Stimulated activated CD8-positive, alpha-beta memory T cell treated with anti-CD3 and anti-CD28 coated beads, Interleukin-2, amount 100 ng/mL, for 1 hour (primary cell): ENCODE data around the gene ENTPD7.
"Not testable (repeated sequence)": the region's sequence is repeated elsewhere in the genome, so short reads cannot be mapped to it uniquely, and the experiment has no call there.

Source experiments
- DNase-seq, 2 donors: peaks; one replicate each; pipeline ENCODE4 v3.0.0-alpha.2; 2020; ENCODE audit warnings: low read depth in 2 of 2

The ENTPD7 gene

GRCh38 chr10:99693933-99694583 is 34.7 kb downstream of the ENTPD7 start:
- no peak for DNase-seq

DNA sequence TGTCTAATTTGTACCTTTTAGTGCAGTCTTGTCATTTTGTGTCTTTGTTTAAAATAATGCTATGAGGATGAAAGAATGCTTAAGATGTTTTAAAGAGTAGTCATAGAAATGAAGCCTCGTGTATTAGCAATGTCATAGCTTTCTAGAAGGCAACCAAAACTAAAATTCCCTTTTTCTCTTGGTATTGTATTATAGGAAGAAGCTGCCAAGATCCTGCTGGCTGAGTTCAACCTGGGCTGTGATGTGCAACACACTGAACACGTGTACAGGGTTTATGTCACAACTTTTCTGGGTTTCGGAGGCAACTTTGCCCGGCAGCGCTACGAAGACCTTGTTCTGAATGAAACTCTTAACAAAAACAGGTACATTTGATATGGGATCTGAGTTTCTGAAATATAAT is 36.5 kb downstream of the ENTPD7 start:
- no peak for DNase-seq

DNA sequence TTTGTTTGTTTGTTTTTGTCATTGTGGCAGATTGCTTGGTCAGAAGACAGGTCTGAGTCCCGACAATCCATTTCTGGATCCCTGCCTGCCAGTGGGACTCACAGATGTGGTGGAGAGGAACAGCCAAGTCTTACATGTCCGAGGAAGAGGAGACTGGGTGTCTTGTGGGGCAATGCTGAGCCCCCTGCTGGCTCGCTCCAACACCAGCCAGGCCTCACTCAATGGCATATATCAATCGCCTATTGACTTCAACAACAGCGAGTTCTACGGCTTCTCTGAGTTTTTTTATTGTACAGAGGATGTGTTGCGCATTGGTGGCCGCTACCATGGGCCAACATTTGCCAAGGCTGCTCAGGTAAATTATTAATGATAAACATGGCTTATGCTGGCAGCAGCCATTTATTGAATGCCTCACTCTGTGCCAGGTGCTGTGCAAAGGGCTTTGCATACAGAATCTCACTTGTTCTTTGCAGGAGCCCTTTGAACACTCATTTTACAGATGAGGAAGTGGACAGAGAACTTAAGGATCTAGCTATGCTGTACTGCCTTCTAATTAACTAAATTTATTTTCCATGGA is 39.3 kb downstream of the ENTPD7 start:
- DNase-seq = no peak

DNA sequence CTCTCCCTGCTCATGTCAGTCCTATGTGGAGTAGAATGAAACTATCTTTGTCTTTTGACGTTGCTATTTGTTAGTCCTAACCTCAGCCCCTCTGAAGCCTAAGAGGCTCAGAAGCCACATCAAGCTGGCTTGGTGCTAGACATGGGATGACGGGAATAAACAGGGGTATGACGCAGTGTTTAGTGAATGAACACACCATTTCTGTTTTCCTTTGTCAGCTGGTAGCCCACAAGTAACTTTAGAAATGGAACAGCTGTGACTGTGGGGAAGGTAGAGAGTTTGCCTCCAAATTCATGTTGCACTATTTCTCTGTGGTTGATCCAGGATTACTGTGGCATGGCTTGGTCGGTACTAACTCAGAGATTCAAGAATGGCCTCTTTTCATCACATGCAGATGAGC is 41.3 kb downstream of the ENTPD7 start:
- no peak for DNase-seq

DNA sequence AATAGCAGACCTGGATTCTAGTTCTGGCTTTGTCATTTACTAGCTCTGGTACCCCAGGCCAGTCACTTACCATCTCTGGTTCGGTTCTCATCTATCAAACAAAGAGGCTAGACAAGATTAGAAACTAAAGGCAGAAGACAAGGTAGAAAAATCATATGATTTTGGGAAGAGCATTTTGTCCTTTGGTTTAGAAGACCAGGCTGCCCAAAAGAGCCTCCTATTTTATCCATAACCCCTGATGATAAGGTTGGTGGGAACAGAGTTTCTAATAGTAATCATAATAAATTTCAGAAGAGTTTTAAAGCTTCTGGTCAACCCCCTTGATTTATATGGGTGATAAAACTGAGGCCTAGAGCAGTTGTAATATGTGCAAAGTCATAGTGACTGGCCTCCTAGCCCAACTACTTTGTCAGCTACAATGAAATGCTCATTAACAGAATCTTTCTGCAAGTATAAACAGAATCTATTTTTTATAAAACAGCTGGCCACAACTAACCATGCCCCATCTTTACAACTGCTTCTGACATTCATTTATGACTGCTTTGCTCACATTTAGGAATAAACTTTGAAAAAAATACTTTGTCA is 49.2 kb downstream of the ENTPD7 start:
- DNase-seq = no peak

DNA sequence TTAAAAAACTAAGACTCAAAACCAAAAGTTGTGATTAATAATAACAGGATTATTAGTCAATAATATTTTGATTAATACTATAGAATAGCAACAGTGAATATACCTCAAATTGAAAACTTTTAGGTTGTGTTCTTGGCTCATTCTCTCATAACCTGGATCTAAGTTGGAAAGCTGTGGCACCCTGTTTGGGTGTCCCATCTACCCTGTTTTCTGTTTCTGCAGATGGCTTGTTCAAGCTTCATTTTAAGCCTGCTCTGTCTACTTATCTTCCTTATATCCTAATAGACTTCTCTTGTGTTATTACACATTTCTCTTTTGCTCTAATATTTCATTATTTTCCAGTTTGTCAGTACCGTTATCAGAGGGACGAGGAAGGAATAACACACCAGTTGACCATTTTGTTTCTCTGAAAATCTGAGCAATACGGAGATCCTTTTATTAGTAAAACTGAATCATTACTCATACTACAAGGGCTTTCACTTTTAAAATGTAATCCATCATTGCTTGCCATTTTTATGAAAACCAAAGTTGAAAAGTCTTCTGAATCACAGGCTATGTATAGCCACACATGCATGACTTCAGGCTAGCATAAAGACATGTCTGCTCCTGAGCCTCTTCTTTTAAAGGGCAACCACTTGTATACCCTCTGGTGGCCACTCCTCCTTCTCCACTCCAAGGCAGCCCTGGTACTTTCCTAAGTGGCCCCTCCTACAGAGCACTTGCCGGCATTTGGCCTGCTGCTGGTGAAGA is 50.3 kb downstream of the ENTPD7 start:
- no peak for DNase-seq

GRCh38 chr10:99711129-99711719 is 51.9 kb downstream of the ENTPD7 start:
- peak in 1 of 2 donors; percentile 1 for DNase-seq

GRCh38 chr10:99714446-99714845 is 55.1 kb downstream of the ENTPD7 start:
- no peak for DNase-seq

GRCh38 chr10:99720387-99720786 is 61.1 kb downstream of the ENTPD7 start:
- no peak for DNase-seq

- no peak for DNase-seq
These were observed 70.7 kb downstream of the ENTPD7 start for GRCh38 chr10:99730026-99730425.

GRCh38 chr10:99731306-99732032 is 72.2 kb downstream of the ENTPD7 start:
- no peak for DNase-seq

DNA sequence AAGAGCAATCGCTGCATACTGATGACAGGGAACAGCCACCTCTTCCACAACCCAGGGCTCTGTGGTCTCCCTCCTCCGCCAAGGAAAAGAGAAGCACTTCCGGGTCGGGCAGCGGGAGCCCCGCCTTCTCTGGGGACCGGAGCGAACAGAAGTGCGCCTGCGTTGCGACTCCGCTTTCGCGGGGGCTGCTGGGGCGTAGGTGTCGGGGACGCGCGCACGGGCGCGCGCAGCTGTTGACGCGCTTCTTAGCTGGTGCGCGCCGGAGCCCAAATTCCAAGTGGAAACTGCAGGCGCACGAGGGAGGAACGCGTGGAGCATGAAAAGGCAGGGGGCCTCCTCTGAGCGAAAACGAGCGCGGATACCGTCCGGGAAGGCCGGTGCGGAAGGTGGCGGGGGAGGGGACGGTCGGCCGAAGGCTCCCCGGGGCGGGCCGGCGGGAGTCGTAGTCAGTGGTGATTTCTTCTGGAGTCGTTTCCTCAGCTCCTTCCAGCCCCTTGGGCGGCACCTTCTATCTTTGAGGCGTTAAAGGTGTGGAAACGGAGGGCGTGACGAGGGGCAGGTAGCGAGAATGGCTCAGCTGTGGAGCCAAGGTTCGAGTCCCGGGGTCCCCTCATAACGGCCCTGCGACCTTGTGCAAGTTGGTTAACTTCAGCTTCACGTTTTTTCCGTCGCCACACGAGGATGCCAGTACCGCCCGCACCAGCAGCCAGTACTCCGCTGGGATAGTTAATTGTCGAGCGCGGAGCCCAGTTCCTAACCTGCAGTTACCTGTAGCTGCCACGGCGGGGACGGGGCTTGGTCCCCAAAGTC is 72.9 kb downstream of the ENTPD7 start, which contains the start of the genes COX15 and CUTC:
Gene COX15, minus strand, starts transcription at position 95 of the 810 bp plus-strand sequence. Its CDS starts 78 bp downstream, at position 17.
Gene CUTC, plus strand, starts transcription at position 202 of the 810 bp plus-strand sequence. Its CDS starts 115 bp downstream, at position 317.
- peak; percentile 88 to 90 for DNase-seq

- no peak for DNase-seq
These were observed 74.1 kb downstream of the ENTPD7 start for GRCh38 chr10:99733366-99733765.

GRCh38 chr10:99734111-99734510 is 74.8 kb downstream of the ENTPD7 start:
- not testable (repeated sequence) for DNase-seq

- DNase-seq = no peak
These were observed 81.0 kb downstream of the ENTPD7 start for GRCh38 chr10:99740260-99740659.

- no peak for DNase-seq
These were observed 81.7 kb downstream of the ENTPD7 start for GRCh38 chr10:99740933-99741559.

DNA sequence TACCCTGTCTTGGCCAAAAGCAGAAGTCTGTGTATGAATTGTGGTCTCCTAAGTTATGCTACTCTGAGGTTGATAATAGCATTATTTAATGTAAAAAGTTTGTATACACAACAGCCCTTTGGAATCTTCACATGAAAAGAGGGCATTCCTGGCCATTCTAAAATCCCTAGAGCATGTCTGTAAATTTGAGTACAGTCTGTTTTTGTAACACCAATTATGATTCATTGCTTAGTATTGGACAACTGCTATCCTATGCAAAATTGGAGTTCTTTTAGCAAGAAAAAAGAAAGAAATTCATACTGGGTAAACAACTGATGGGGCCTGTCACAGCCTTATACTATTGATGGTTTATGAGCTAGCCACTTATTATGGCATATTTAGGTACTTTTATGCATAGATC is 82.9 kb downstream of the ENTPD7 start:
- no peak for DNase-seq

DNA sequence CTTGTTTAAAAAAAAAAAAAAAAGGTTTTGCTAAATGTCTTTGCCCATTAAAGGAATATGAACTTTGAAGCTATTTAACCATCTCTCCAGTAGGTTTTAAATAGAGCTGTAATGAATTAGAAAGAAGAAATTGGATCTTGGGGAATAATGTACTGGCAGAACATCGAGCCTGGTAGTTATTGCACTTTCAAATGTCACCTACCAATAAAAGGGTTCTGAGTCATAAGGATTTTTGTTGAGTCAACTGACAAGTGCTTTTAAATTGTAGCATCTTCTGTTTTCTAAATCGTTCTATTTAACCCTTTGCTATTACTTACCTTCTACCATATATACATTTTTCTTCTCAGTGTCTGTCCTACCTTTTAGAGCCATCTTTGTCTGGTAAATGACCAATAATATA is 83.4 kb downstream of the ENTPD7 start:
- DNase-seq = no peak

DNA sequence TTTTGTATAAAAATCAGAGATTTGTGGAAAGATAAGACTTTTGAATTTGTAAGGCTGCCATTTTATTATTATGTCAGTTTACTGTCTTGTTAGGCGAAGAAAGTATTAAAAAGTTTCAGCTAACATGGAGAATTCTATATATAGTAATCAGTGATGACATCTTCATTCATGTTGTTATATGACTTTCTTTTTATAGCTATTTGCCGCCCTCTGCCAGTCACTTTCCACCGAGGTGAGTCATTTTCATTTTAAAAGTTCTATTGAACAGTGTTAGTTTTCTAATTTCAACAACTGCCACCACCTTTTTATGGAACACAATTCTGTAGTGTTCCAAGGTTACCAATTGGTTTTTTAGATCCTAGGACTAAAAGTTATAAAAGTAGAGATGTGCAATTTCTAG is 84.5 kb downstream of the ENTPD7 start:
- no peak for DNase-seq

- DNase-seq = not testable (repeated sequence)
These were observed 86.9 kb downstream of the ENTPD7 start for GRCh38 chr10:99746166-99746565.
